Spleen (tissue), 3 donors: Measurements from ENCODE around the gene KIAA0586.

Experiments used
- POLR2A ChIP-seq, 3 donors: fragments of 450-650 bp; IDR thresholded peaks; one replicate each; pipeline ENCODE4 v1.5.1; 2017; ENCODE audit warnings: antibody characterized with exemption in 3 of 3, mild to moderate bottlenecking in 1 of 3
- POLR2AphosphoS5 ChIP-seq, 3 donors: sonication (generic); formaldehyde crosslinking; IDR thresholded peaks; one replicate each; pipeline ENCODE4 v1.5.1; 2017; ENCODE audit warnings: antibody characterized with exemption in 3 of 3

- TF ChIP-seq POLR2AphosphoS5 (IDR thresholded peaks at IDR 0.05) (no peak), POLR2A (IDR thresholded peaks at IDR 0.05) (no peak)
Measured at GRCh38 chr14:58574623-58575022, 147.1 kb downstream of the KIAA0586 start.
